ENCODE results near the gene RYR1.

Gene RYR1

DNA sequence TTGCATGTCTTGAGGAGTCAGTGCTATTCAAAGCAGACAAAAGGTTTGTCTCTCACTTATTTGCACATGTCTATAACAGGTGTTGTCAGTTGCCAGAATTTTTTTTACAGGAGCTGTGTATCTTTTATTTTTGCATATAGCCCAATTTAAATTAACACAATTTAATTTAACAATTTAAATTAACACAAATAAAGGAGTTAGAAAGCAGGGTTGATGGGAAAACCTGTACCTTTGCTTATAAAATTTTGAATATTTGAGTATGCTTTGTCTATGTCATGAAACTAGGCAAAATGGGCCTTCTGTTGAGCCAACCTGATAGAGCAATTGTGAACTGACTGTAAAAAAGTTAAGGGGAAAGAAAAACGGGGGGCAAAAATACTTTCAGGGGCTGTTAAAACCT, 106.3 kb downstream of the RYR1 start:
- TF ChIP-seq, protein P1, sequence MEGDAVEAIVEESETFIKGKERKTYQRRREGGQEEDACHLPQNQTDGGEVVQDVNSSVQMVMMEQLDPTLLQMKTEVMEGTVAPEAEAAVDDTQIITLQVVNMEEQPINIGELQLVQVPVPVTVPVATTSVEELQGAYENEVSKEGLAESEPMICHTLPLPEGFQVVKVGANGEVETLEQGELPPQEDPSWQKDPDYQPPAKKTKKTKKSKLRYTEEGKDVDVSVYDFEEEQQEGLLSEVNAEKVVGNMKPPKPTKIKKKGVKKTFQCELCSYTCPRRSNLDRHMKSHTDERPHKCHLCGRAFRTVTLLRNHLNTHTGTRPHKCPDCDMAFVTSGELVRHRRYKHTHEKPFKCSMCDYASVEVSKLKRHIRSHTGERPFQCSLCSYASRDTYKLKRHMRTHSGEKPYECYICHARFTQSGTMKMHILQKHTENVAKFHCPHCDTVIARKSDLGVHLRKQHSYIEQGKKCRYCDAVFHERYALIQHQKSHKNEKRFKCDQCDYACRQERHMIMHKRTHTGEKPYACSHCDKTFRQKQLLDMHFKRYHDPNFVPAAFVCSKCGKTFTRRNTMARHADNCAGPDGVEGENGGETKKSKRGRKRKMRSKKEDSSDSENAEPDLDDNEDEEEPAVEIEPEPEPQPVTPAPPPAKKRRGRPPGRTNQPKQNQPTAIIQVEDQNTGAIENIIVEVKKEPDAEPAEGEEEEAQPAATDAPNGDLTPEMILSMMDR (IDR thresholded peaks at IDR 0.05; ENCODE audit: insufficient read depth, low read length, poor library complexity, severe bottlenecking), result no peak
- no peak for TF ChIP-seq EZH2phosphoT487 (conservative IDR thresholded peaks at IDR 0.05; ENCODE audit: low read length)
- H3K9me3 ChIP-seq (ENCODE audit: insufficient read depth, low read length), result peaks cover 7% of the 10 kb centered on the region; the same call in 1 of the 2 replicates
- H3K4me2 ChIP-seq (ENCODE audit: low read depth, low read length, poor library complexity, severe bottlenecking), result peak overlapping the region; percentile 61
- H3K4me3 ChIP-seq (ENCODE audit: insufficient read depth, low read length, poor library complexity, severe bottlenecking), result no peak overlapping the region
- H3F3A ChIP-seq (ENCODE audit: insufficient read depth), result no peaks in the 10 kb centered on the region; the same call in 1 of the 2 replicates
- H3K27ac ChIP-seq (ENCODE audit: low read depth, low read length), result peak overlapping the region; percentile 72
- H2AFZ ChIP-seq (ENCODE audit: low read depth, low read length, severe bottlenecking), result peak overlapping the region; percentile 9
- H3K79me2 ChIP-seq (ENCODE audit: insufficient read depth, low read length), result no peaks in the 10 kb centered on the region
- peak overlapping the region; percentile 38 for H3K9ac ChIP-seq (ENCODE audit: low read length)
- H3K27me3 ChIP-seq (ENCODE audit: low read length), result no peaks in the 10 kb centered on the region
- H4K20me1 ChIP-seq (ENCODE audit: low read depth, low read length), result no peaks in the 10 kb centered on the region
- no peaks in the 10 kb centered on the region for H3K9me2 ChIP-seq (replicated peaks; ENCODE audit: insufficient read depth, low read length)
- no peaks in the 10 kb centered on the region for H3K36me3 ChIP-seq (ENCODE audit: low read length)

DNA sequence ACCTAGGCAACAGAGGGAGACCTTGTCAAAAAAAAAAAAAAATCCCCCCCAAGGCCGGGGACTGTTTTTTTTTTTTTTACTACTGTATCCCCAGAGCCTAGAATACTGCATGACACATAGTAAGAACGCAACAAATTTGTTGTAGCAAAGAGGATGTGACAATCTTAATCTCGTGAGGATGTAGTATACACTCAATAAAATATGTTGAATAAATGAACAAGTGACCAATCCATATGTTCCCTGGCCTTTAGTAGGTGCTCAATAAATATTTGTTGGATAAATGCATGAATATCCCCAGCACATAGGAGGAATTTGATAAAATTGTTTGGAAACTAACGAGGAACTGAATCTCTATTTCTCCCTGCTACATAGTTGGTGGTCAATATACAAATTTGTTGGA, 108.5 kb downstream of the RYR1 start:
- no peaks in the 10 kb centered on the region; the same call in 1 of the 2 replicates for H3F3A ChIP-seq (ENCODE audit: insufficient read depth)
- H3K9ac ChIP-seq (ENCODE audit: low read length), result no peak overlapping the region
- H3K36me3 ChIP-seq (ENCODE audit: low read length), result no peaks in the 10 kb centered on the region
- no peaks in the 10 kb centered on the region for H3K9me2 ChIP-seq (replicated peaks; ENCODE audit: insufficient read depth, low read length)
- no peaks in the 10 kb centered on the region for H3K27me3 ChIP-seq (ENCODE audit: low read length)
- TF ChIP-seq EZH2phosphoT487 (conservative IDR thresholded peaks at IDR 0.05; ENCODE audit: low read length), result no peak
- TF ChIP-seq, protein P1 (IDR thresholded peaks at IDR 0.05; ENCODE audit: insufficient read depth, low read length, poor library complexity, severe bottlenecking), result no peak
- H2AFZ ChIP-seq (ENCODE audit: low read depth, low read length, severe bottlenecking), result no peak overlapping the region
- H4K20me1 ChIP-seq (ENCODE audit: low read depth, low read length), result no peaks in the 10 kb centered on the region
- no peak overlapping the region for H3K4me3 ChIP-seq (ENCODE audit: insufficient read depth, low read length, poor library complexity, severe bottlenecking)
- H3K27ac ChIP-seq (ENCODE audit: low read depth, low read length), result no peak overlapping the region
- H3K9me3 ChIP-seq (ENCODE audit: insufficient read depth, low read length), result no peaks in the 10 kb centered on the region
- no peaks in the 10 kb centered on the region for H3K79me2 ChIP-seq (ENCODE audit: insufficient read depth, low read length)
- no peak overlapping the region for H3K4me2 ChIP-seq (ENCODE audit: low read depth, low read length, poor library complexity, severe bottlenecking)

DNA sequence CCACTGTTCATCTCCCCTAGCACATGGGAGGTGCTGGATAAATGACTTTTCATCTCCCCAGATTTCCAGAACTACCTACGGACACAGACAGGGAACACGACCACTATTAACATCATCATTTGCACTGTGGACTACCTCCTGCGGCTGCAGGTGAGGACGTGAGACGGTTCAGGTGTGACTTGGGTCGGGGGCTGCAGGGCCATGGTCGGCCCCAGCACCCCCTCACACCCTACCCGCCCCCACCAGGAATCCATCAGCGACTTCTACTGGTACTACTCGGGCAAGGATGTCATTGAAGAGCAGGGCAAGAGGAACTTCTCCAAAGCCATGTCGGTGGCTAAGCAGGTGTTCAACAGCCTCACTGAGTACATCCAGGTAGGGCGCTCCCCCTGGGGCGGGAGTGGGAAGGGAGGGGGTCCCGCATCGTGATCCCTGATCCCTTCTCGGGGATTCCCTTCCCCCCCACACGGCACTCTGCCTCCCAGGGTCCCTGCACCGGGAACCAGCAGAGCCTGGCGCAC, 109.9 kb downstream of the RYR1 start:
- Histone ChIP-seq H3K4me3 (ENCODE audit: insufficient read depth, low read length, poor library complexity, severe bottlenecking) (no peak overlapping the region), H3K4me2 (ENCODE audit: low read depth, low read length, poor library complexity, severe bottlenecking) (no peak overlapping the region)

More for the DNA sequence above, 109.9 kb downstream of the RYR1 start:
- Histone ChIP-seq H3K27me3 (ENCODE audit: low read length) (no peaks in the 10 kb centered on the region), H2AFZ (ENCODE audit: low read depth, low read length, severe bottlenecking) (no peak overlapping the region), H3K9me2 (replicated peaks; ENCODE audit: insufficient read depth, low read length) (no peaks in the 10 kb centered on the region), H3K9ac (ENCODE audit: low read length) (no peak overlapping the region), H3K79me2 (ENCODE audit: insufficient read depth, low read length) (no peaks in the 10 kb centered on the region), H4K20me1 (ENCODE audit: low read depth, low read length) (no peaks in the 10 kb centered on the region), H3K36me3 (ENCODE audit: low read length) (no peaks in the 10 kb centered on the region), H3K9me3 (ENCODE audit: insufficient read depth, low read length) (no peaks in the 10 kb centered on the region), H3F3A (ENCODE audit: insufficient read depth) (no peaks in the 10 kb centered on the region; the same call in 1 of the 2 replicates), H3K27ac (ENCODE audit: low read depth, low read length) (no peak overlapping the region)
- TF ChIP-seq EZH2phosphoT487 (conservative IDR thresholded peaks at IDR 0.05; ENCODE audit: low read length), result no peak
- TF ChIP-seq, protein P1 (IDR thresholded peaks at IDR 0.05; ENCODE audit: insufficient read depth, low read length, poor library complexity, severe bottlenecking), result no peak

Measured in SU-DHL-6 (cell line).